Panc1 (cell line): ENCODE results near the gene VSTM2L. TPM values are rescaled to one million over a fixed set of nuclear protein-coding genes. Genes with fewer than 3 reads are reported as not detected.

Experiments
- ATAC-seq: fragments of 200-7000 bp; cut with Tn5 transposase; 2 replicates; pipeline ENCODE4 v1.9.1; 2020; ENCODE audit warnings: mild to moderate bottlenecking, moderate library complexity
- BruUV-seq: library from RNA; stranded (reverse); fragments of 400-500 nt; replicated peaks from 2 replicates; lab custom pipeline; 2021; lab: Mats Ljungman, UMichigan
- CTCF ChIA-PET: fragments of 300-600 bp; sonication (Branson Sonifier 250); formaldehyde crosslinking; loops from one replicate; lab custom pipeline; 2022; ENCODE audit warnings: antibody characterized with exemption; lab: Charles Lee
- POLR2A ChIA-PET: fragments of 300-600 bp; sonication (Branson Sonifier 250); formaldehyde crosslinking; loops from one replicate; lab custom pipeline; 2022; ENCODE audit warnings: antibody characterized with exemption; lab: Charles Lee
- DNase-seq: peaks from one replicate; pipeline ENCODE4 v3.0.0-alpha.2; 2010; ENCODE audit warnings: low read depth, low spot score
- H3K27ac ChIP-seq: 2 replicates; pipeline ENCODE4 v1.5.1; 2011; ENCODE audit warnings: mild to moderate bottlenecking, low read length, inconsistent platforms
- H3K27me3 ChIP-seq: fragments of 200-500 bp; sonication (Bioruptor generic); 2 replicates; pipeline ENCODE4 v1.6.0; 2014; ENCODE audit warnings: low read length, inconsistent platforms; ENCODE audit not compliant: control insufficient read depth, insufficient read depth
- H3K36me3 ChIP-seq: fragments of 200-500 bp; sonication (Bioruptor generic); 2 replicates; pipeline ENCODE4 v1.5.1; 2014; ENCODE audit warnings: inconsistent platforms, mild to moderate bottlenecking, low read length, moderate library complexity; ENCODE audit not compliant: control insufficient read depth, insufficient read depth
- H3K4me1 ChIP-seq: 2 replicates; pipeline ENCODE4 v1.5.1; 2011; ENCODE audit warnings: inconsistent platforms, mild to moderate bottlenecking, low read length, moderate library complexity; ENCODE audit not compliant: control insufficient read depth, insufficient read depth
- H3K4me3 ChIP-seq, 2 experiments: 2 replicates each; pipeline ENCODE4 v1.5.1; 2011 to 2012; ENCODE audit warnings: low read depth in 2 of 2, low read length in 2 of 2, mild to moderate bottlenecking in 2 of 2, inconsistent platforms in 1 of 2, moderate library complexity in 1 of 2
- H3K9me3 ChIP-seq: fragments of 200-500 bp; sonication (Bioruptor generic); 2 replicates; pipeline ENCODE4 v1.5.1; 2014; ENCODE audit warnings: low read depth, mild to moderate bottlenecking, inconsistent platforms, low read length, moderate library complexity; ENCODE audit not compliant: control insufficient read depth, insufficient read depth
- CTCF ChIP-seq: fragments of 450-650 bp; IDR thresholded peaks from 2 replicates; pipeline ENCODE4 v1.5.1; 2017; ENCODE audit warnings: mild to moderate bottlenecking
- POLR2AphosphoS5 ChIP-seq: IDR thresholded peaks from 2 replicates; pipeline ENCODE4 v1.6.1; 2012; ENCODE audit warnings: mild to moderate bottlenecking, low read depth, low read length, moderate library complexity
- REST ChIP-seq, 2 experiments: IDR thresholded peaks; 2 replicates each; pipeline ENCODE4 v1.6.1; 2011 to 2012; ENCODE audit warnings: low read depth in 2 of 2, control low read depth in 1 of 2, low read length in 1 of 2, mild to moderate bottlenecking in 1 of 2, moderate library complexity in 1 of 2; ENCODE audit not compliant: insufficient read depth in 1 of 2
- SIN3A ChIP-seq: IDR thresholded peaks from 2 replicates; pipeline ENCODE4 v1.6.1; 2012; ENCODE audit warnings: low read depth, mild to moderate bottlenecking, low read length, moderate library complexity, borderline replicate concordance; ENCODE audit not compliant: insufficient read depth
- TCF7L2 ChIP-seq: IDR thresholded peaks from 2 replicates; pipeline ENCODE4 v1.6.1; 2011; ENCODE audit warnings: mild to moderate bottlenecking, low read depth, low read length, inconsistent platforms
- in situ Hi-C: cut with HindIII; loops from 2 replicates; pipeline ENCODE4 v1.10.0; 2016; ENCODE audit warnings: low sequenced_read_pairs, low pct_unique_long_range_greater_than_20kb
- intact Hi-C: fragments of 100-400 bp; cut with micrococcal nuclease; formaldehyde crosslinking; loops from one replicate; pipeline ENCODE4 v1.10.0; 2022; ENCODE audit not compliant: unreplicated experiment
- total RNA-seq: library from RNA; stranded (reverse); gene quantifications from one replicate; pipeline ENCODE4 v1.2.1, GENCODE V29; 2021; ENCODE audit not compliant: unreplicated experiment

The VSTM2L gene
- total RNA-seq, 1 experiment from 2014 or later, result 16.0 TPM

GRCh38 chr20:37901240-37901639, 1.7 kb upstream of the VSTM2L start:
- CTCF ChIA-PET, result no interaction called here
- Histone ChIP-seq H3K9me3 (no peaks in the 10 kb centered on the region), H3K36me3 (no peaks in the 10 kb centered on the region), H3K4me1 (0 out of 2 replicates have a peak, but pooled peaks cover 3% of the 10 kb centered on the region), H3K4me3 (no peak overlapping the region), H3K27ac (no peak overlapping the region), H3K27me3 (no peaks in the 10 kb centered on the region)
- BruUV-seq, result no TSS peak
- in situ Hi-C loops (no loop called here), intact Hi-C loops (loop anchor here (5.0 kb wide), 1 partner anchor 91 kb away; no protein-coding TSS in a partner anchor)
- DNase-seq (no peak), ATAC-seq (no peak)
- POLR2A ChIA-PET, result no interaction called here
- peak; percentile 68 to 83; a peak in 3 of 4 replicates for TF ChIP-seq REST (IDR thresholded peaks at IDR 0.05; ENCODE audit: insufficient read depth in 1 of 2, low read depth in 2 of 2, low read length in 1 of 2)
- no peak for TF ChIP-seq TCF7L2
- TF ChIP-seq SIN3A, result no peak
- TF ChIP-seq POLR2AphosphoS5, result no peak
- TF ChIP-seq CTCF, result no peak

- DNase-seq (peak; percentile 63), ATAC-seq (peak; percentile 79)
- in situ Hi-C loops, result no loop called here
- Histone ChIP-seq H3K4me1 (peaks cover 5% of the 10 kb centered on the region; the same call in 1 of the 2 replicates), H3K27me3 (no peaks in the 10 kb centered on the region), H3K27ac (no peak overlapping the region), H3K36me3 (no peaks in the 10 kb centered on the region), H3K9me3 (no peaks in the 10 kb centered on the region), H3K4me3 (peak overlapping the region; percentile 47 to 60)
- TF ChIP-seq CTCF (peak; percentile 78), SIN3A (no peak), REST (IDR thresholded peaks at IDR 0.05; ENCODE audit: insufficient read depth in 1 of 2, low read depth in 2 of 2, low read length in 1 of 2) (peak; percentile 75 to 88)
- ChIA-PET POLR2A (interaction anchor here (0.6 kb wide), 1 partner anchor 76 kb away, joined by 7 read pairs; no protein-coding TSS in a partner anchor), CTCF (interaction anchor here (0.5 kb wide), 2 partner anchors 11 to 91 kb away, joined by 3 read pairs; no protein-coding TSS in a partner anchor)
- intact Hi-C loops, result loop anchor here (5.0 kb wide), 1 partner anchor 90 kb away; no protein-coding TSS in a partner anchor
- no TSS peak for BruUV-seq
Observed at GRCh38 chr20:37901654-37902503, 1.0 kb upstream of the VSTM2L start.
